Stimulated activated CD4-positive, alpha-beta T cell treated with anti-CD3 and anti-CD28 coated beads, Interleukin-12 subunit alpha, Interleukin-12 subunit beta, amount 100 ng/mL, for 24 hours (primary cell): ENCODE data around the gene C1orf226.

Experiments used
- DNase-seq, 2 experiments: peaks; one replicate each; pipeline ENCODE4 v3.0.0-alpha.2; 2020; ENCODE audit warnings: low read depth in 2 of 2

Gene C1orf226

GRCh38 chr1:162384601-162385279 is 3.2 kb downstream of the C1orf226 start:
- DNase-seq, result no peak

GRCh38 chr1:162385280-162385623 is 3.7 kb downstream of the C1orf226 start:
- DNase-seq, result no peak

GRCh38 chr1:162385702-162386101 is 4.2 kb downstream of the C1orf226 start:
- DNase-seq, result no peak

GRCh38 chr1:162386292-162387225 is 5.0 kb downstream of the C1orf226 start:
- DNase-seq, result no peak

- no peak for DNase-seq
Measured at GRCh38 chr1:162387226-162388082, 5.9 kb downstream of the C1orf226 start.

GRCh38 chr1:162388083-162388594 is 6.6 kb downstream of the C1orf226 start:
- DNase-seq, result no peak

GRCh38 chr1:162388615-162389014 is 7.1 kb downstream of the C1orf226 start:
- no peak for DNase-seq

GRCh38 chr1:162389021-162389818 is 7.7 kb downstream of the C1orf226 start:
- DNase-seq, result no peak

- DNase-seq, result no peak
Measured at GRCh38 chr1:162389971-162390370, 8.4 kb downstream of the C1orf226 start.

GRCh38 chr1:162390396-162391185 is 9.1 kb downstream of the C1orf226 start:
- no peak for DNase-seq

- DNase-seq, result no peak
Measured at GRCh38 chr1:162391790-162392563, 10.4 kb downstream of the C1orf226 start.

- no peak for DNase-seq
Measured at GRCh38 chr1:162396201-162396906, 14.8 kb downstream of the C1orf226 start.

- no peak for DNase-seq
Measured at GRCh38 chr1:162397039-162397448, 15.5 kb downstream of the C1orf226 start.

GRCh38 chr1:162397943-162398560 is 16.5 kb downstream of the C1orf226 start:
- no peak for DNase-seq

GRCh38 chr1:162398999-162399580 is 17.6 kb downstream of the C1orf226 start:
- no peak for DNase-seq

GRCh38 chr1:162400790-162401355 is 19.3 kb downstream of the C1orf226 start:
- DNase-seq, result no peak

- DNase-seq, result no peak
Measured at GRCh38 chr1:162404550-162405160, 23.1 kb downstream of the C1orf226 start.
